Heart left ventricle (tissue), 16 donors: Measurements from ENCODE around the gene MLN. TPM values are rescaled to one million over a fixed set of nuclear protein-coding genes. Genes with fewer than 3 reads are reported as not detected.

Experiments used
- ATAC-seq, 4 donors: fragments of 200-7000 bp; cut with Tn5 transposase; one replicate each; pipeline ENCODE4 v1.9.1; 2020 to 2022; ENCODE audit warnings: moderate library complexity in 4 of 4, mild to moderate bottlenecking in 3 of 4, moderate number of reproducible peaks in 1 of 4
- DNase-seq, 5 donors: peaks; one replicate each; pipeline ENCODE4 v3.0.0-alpha.2; 2020
- H3K27ac ChIP-seq, 12 donors: fragments of 200-600 bp; sonication (generic) in 4 of 12; one replicate each; pipeline versions ENCODE4 v1.5.0 to v1.8.0; 2016 to 2022; ENCODE audit warnings: mild to moderate bottlenecking in 2 of 12
- H3K27me3 ChIP-seq, 9 donors: fragments of 200-600 bp; sonication (generic) in 2 of 9; one replicate each; pipeline versions ENCODE4 v1.5.1 to v1.8.0; 2016 to 2022; ENCODE audit warnings: mild to moderate bottlenecking in 3 of 9
- H3K36me3 ChIP-seq, 9 donors: fragments of 200-600 bp; sonication (generic) in 2 of 9; one replicate each; pipeline versions ENCODE4 v1.5.0 to v1.8.0; 2018 to 2022; ENCODE audit warnings: mild to moderate bottlenecking in 2 of 9
- H3K4me1 ChIP-seq, 12 donors: fragments of 200-600 bp; sonication (generic) in 4 of 12; one replicate each; pipeline versions ENCODE4 v1.5.0 to v1.8.0; 2016 to 2022; ENCODE audit warnings: mild to moderate bottlenecking in 3 of 12
- H3K4me3 ChIP-seq, 12 donors: fragments of 200-600 bp; sonication (generic) in 4 of 12; one replicate each; pipeline versions ENCODE4 v1.5.0 to v1.8.0; 2017 to 2022; ENCODE audit warnings: mild to moderate bottlenecking in 9 of 12, moderate library complexity in 4 of 12
- H3K9me3 ChIP-seq, 12 donors: fragments of 200-600 bp; sonication (generic) in 4 of 12; one replicate each; pipeline versions ENCODE4 v1.5.0 to v1.8.0; 2016 to 2022; ENCODE audit warnings: mild to moderate bottlenecking in 1 of 12
- CTCF ChIP-seq, 12 donors: fragments of 200-600 bp; sonication (generic) in 4 of 12; IDR thresholded peaks; one replicate each; pipeline versions ENCODE4 v1.5.0 to v1.8.0; 2018 to 2022; ENCODE audit warnings: antibody characterized with exemption in 12 of 12, mild to moderate bottlenecking in 5 of 12
- POLR2A ChIP-seq, 2 donors: fragments of 450-650 bp; IDR thresholded peaks; one replicate each; pipeline ENCODE4 v1.6.1; 2017; ENCODE audit warnings: antibody characterized with exemption in 2 of 2, mild to moderate bottlenecking in 2 of 2, moderate library complexity in 2 of 2
- WGBS, 4 donors: extraction: QIAGEN DNeasy Blood & Tissue Kit in 2 of 4; methylation state at CpG; one replicate each; pipeline versions ENCODE4 v1.1.5 to v1.1.7; 2013 to 2018; 5-methylcytosine and 5-hydroxymethylcytosine counted together
- intact Hi-C, 10 donors: fragments of 100-400 bp; cut with DNase I; formaldehyde crosslinking; loops; one replicate each; pipeline versions ENCODE4 v1.11.1 to v1.14.2; 2022
- polyA plus RNA-seq, 2 donors: library from polyadenylated mRNA; stranded (reverse); fragments of 200-250 nt; gene quantifications; one replicate each; pipeline ENCODE4 v1.2.3, GENCODE V29; 2013
- total RNA-seq, 9 donors: library from RNA; depleted of rRNA in 2 of 9; stranded (reverse); fragments of >200 nt in 2 of 9; fragmentation: NEBNext Ultra II Directional in 3 of 9; extraction: Animal tissue kit (Norgen Biotek cat#: 25700) in 3 of 9; gene quantifications; one replicate each; pipeline versions ENCODE4 v1.1.0 to v1.2.4, GENCODE V29; 2016 to 2023
- donor health status: ischemic (EF 13 %, LVEDD 7.1; RV severe dilation, severe dysfunction).
- donor health status: healthy with polysubstance abuse.
- donor health status: DM: no; HTN: yes; CAD: no.
- donor health status: DM: no; HTN: no; CAD: no.
- donor health status: ischemic (EF 25% LVEDD 6.9; RV normal size, moderate dysfunction).
- donor health status: ischemic (EF 25% LVEDD 5.7; RV mildly dilated, moderate dysfunction).
- donor health status: healthy.
- donor health status: DM: yes; HTN: yes; CAD: no.
- donor health status: ischemic (EF 35%, LVEDD 5.7; RV mildly dilated, moderate dysfunction).
- donor health status: nonischemic (EF 11% LVEDD 7.7; RV severe dilation, severe dysfunction).
- donor health status: DM: yes; HTN: yes; CAD: no.
- donor health status: PGD.
- donor health status: ischemic (EF 29% LVEDD 5.4; RV normal size, mild dysfunction).
- donor health status: nonischemic (EF 23%, LVEDD 6.1; RV moderate dilation, normal function).

The MLN gene
- total and polyA plus RNA-seq, 11 donors, result not detected

- H3K27ac ChIP-seq, result no peak overlapping the region
- no peak for ATAC-seq
- 84 to 94% (median 87%) methylated on average over 9 to 12 of the region's 12 CpGs for WGBS, 4 donors
- no peak for TF ChIP-seq POLR2A (IDR thresholded peaks at IDR 0.05)
- TF ChIP-seq CTCF (IDR thresholded peaks at IDR 0.05), result no peak
- H3K36me3 ChIP-seq, result peaks cover 7 to 100% (median 95%) of the 10 kb centered on the region in 9 donors
- H3K4me1 ChIP-seq, result peaks cover 4 to 28% (median 19%) of the 10 kb centered on the region in 12 donors
- no peak overlapping the region for H3K4me3 ChIP-seq
- peak in 1 of 5 donors; percentile 25 for DNase-seq
- no peaks in the 10 kb centered on the region for H3K27me3 ChIP-seq
- intact Hi-C loops, result no loop called here
- H3K9me3 ChIP-seq, result no peaks in the 10 kb centered on the region
Observed at GRCh38 chr6:33778444-33779121, 25.2 kb downstream of the MLN start.

GRCh38 chr6:33777398-33778388 is 26.1 kb downstream of the MLN start:
- 86 to 89% (median 88%) methylated on average over 25 of the region's 25 CpGs for WGBS, 4 donors
- intact Hi-C loops, result no loop called here
- no peak for TF ChIP-seq POLR2A (IDR thresholded peaks at IDR 0.05)
- TF ChIP-seq CTCF (IDR thresholded peaks at IDR 0.05), result no peak

GRCh38 chr6:33776764-33777163 is 27.0 kb downstream of the MLN start:
- WGBS, 4 donors, result 87 to 96% (median 91%) methylated on average over 13 of the region's 13 CpGs
- TF ChIP-seq CTCF (IDR thresholded peaks at IDR 0.05) (no peak), POLR2A (IDR thresholded peaks at IDR 0.05) (no peak)
- H3K4me3 ChIP-seq, result no peak overlapping the region
- intact Hi-C loops, result no loop called here
- no peak overlapping the region for H3K27ac ChIP-seq
- H3K4me1 ChIP-seq, result peaks cover 4 to 34% (median 24%) of the 10 kb centered on the region in 12 donors
- H3K36me3 ChIP-seq, result peaks cover 7 to 99% (median 92%) of the 10 kb centered on the region in 9 donors
- no peak for ATAC-seq
- H3K27me3 ChIP-seq, result no peaks in the 10 kb centered on the region
- H3K9me3 ChIP-seq, result no peaks in the 10 kb centered on the region
- peak in 1 of 5 donors; percentile 34 for DNase-seq

More at GRCh38 chr6:33777398-33778388, 26.1 kb downstream of the MLN start:
- peak in 1 of 5 donors; percentile 26 for DNase-seq
- no peak overlapping the region for H3K4me3 ChIP-seq
- H3K4me1 ChIP-seq, result peaks cover 4 to 31% (median 19%) of the 10 kb centered on the region in 12 donors
- ATAC-seq, result no peak
- no peak overlapping the region for H3K27ac ChIP-seq
- H3K9me3 ChIP-seq, result no peaks in the 10 kb centered on the region
- peaks cover 7 to 100% (median 93%) of the 10 kb centered on the region in 9 donors for H3K36me3 ChIP-seq
- no peaks in the 10 kb centered on the region for H3K27me3 ChIP-seq

DNA sequence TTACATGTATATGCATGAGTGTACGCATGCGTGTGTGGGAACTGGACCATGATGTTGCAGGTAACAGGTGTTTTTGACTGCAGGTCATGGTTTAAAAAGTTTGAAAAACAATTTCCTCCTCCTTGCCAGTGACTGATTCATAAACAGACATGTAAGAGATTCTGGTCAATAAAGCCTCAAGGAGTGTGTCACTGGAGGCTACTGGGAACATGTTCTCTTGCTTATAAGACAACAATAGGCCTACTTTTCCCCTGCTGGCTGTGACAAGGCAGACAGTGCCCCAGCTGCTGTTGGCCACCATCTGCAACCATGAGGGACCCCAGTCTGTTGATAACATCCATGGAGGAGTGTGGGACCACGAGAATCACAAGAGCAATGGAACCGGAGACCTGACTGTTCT is 27.6 kb downstream of the MLN start:
- H3K9me3 ChIP-seq, result no peaks in the 10 kb centered on the region
- ATAC-seq, result no peak
- H3K27me3 ChIP-seq, result no peaks in the 10 kb centered on the region
- peaks cover 7 to 94% (median 86%) of the 10 kb centered on the region in 9 donors for H3K36me3 ChIP-seq
- no peak for TF ChIP-seq POLR2A (IDR thresholded peaks at IDR 0.05)
- no peak for TF ChIP-seq CTCF (IDR thresholded peaks at IDR 0.05)
- 87 to 95% (median 92%) methylated on average over 4 of the region's 4 CpGs for WGBS, 4 donors
- no peak overlapping the region for H3K27ac ChIP-seq
- peaks cover 4 to 34% (median 22%) of the 10 kb centered on the region in 12 donors for H3K4me1 ChIP-seq
- H3K4me3 ChIP-seq, result no peak overlapping the region
- peak in 1 of 5 donors; percentile 9 for DNase-seq
- intact Hi-C loops, result no loop called here
